Measurements from ENCODE around the gene ZNF223.

The ZNF223 gene

GRCh38 chr19:44071824-44072542 lies 20.1 kb downstream of the ZNF223 start, which contains the start of gene ZNF284:
Gene ZNF284 (plus strand): TSS chr19:44072159. CDS start chr19:44076390, 4,231 bp downstream.
- DNase-seq (ENCODE audit: low read depth) = peak; percentile 70

GRCh38 chr19:44072543-44073401 lies 20.9 kb downstream of the ZNF223 start:
- DNase-seq (ENCODE audit: low read depth) = no peak

GRCh38 chr19:44076325-44076724 lies 24.5 kb downstream of the ZNF223 start:
- no peak for DNase-seq (ENCODE audit: low read depth)

- no peak for DNase-seq (ENCODE audit: low read depth)
These were observed 40.3 kb downstream of the ZNF223 start for GRCh38 chr19:44092108-44092507.

- peak; percentile 79 for DNase-seq (ENCODE audit: low read depth)
These were observed 42.3 kb downstream of the ZNF223 start, which contains the start of gene ZNF224 for GRCh38 chr19:44093931-44094765. Gene ZNF224 (plus strand): TSS chr19:44094361. CDS start chr19:44097874, 3,513 bp downstream.

- no peak for DNase-seq (ENCODE audit: low read depth)
These were observed 55.9 kb downstream of the ZNF223 start for GRCh38 chr19:44107751-44108150.

- DNase-seq (ENCODE audit: low read depth) = no peak
These were observed 57.6 kb downstream of the ZNF223 start for GRCh38 chr19:44109458-44109857.

- DNase-seq (ENCODE audit: low read depth) = no peak
These were observed 60.2 kb downstream of the ZNF223 start for GRCh38 chr19:44111910-44112463.

- no peak for DNase-seq (ENCODE audit: low read depth)
These were observed 60.9 kb downstream of the ZNF223 start for GRCh38 chr19:44112802-44113137.

GRCh38 chr19:44113138-44113783 lies 61.4 kb downstream of the ZNF223 start, which contains the start of gene ZNF225:
Gene ZNF225 (plus strand): TSS chr19:44113399. CDS start chr19:44115828, 2,429 bp downstream.
- peak; percentile 75 for DNase-seq (ENCODE audit: low read depth)

- no peak for DNase-seq (ENCODE audit: low read depth)
These were observed 62.1 kb downstream of the ZNF223 start for GRCh38 chr19:44113784-44114390.

Data from stimulated activated CD8-positive, alpha-beta memory T cell treated with anti-CD3 and anti-CD28 coated beads, Interleukin-4, amount 100 ng/mL, for 24 hours (primary cell).